Stimulated activated CD8-positive, alpha-beta memory T cell treated with anti-CD3 and anti-CD28 coated beads, Interleukin-7, amount 100 ng/mL, for 4 hours (primary cell): ENCODE measurements around the gene CPLX4.
"Not testable (repeated sequence)": the region's sequence is repeated elsewhere in the genome, so short reads cannot be mapped to it uniquely, and the experiment has no call there.

Source experiments
- DNase-seq, 2 donors: peaks; one replicate each; pipeline ENCODE4 v3.0.0-alpha.2; 2020; ENCODE audit warnings: low read depth in 2 of 2

Gene CPLX4

DNA sequence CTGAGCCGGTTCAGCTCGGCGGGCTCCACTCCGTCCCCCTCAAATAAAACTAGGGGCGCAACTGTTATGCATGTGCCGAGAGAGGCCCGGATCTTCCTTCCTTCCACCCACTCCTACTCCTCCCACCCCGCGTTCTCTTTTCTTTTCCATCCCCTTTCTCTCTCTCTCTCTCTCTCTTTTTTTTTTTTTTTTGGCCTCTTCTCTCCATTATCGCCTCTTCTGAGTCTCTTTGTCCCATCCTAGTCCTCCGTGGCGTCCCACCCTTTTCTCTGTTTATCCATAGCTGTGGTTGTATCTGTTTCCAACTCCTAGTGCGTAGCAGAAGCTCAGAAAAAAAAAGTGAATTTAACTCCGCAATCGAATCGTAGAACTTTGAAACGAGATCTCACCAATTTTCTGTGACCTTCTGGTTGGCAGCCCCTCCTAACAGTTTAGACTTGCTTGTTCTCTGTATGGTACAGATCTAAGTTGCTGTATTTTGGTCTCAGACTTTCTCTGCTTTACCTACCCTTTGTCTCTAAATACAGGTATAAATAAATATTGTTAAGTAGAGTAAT, 48.8 kb downstream of the CPLX4 start:
- DNase-seq = no peak

GRCh38 chr18:59268721-59269562, 49.5 kb downstream of the CPLX4 start:
- no peak for DNase-seq

GRCh38 chr18:59268127-59268720, 50.2 kb downstream of the CPLX4 start:
- no peak for DNase-seq

DNA sequence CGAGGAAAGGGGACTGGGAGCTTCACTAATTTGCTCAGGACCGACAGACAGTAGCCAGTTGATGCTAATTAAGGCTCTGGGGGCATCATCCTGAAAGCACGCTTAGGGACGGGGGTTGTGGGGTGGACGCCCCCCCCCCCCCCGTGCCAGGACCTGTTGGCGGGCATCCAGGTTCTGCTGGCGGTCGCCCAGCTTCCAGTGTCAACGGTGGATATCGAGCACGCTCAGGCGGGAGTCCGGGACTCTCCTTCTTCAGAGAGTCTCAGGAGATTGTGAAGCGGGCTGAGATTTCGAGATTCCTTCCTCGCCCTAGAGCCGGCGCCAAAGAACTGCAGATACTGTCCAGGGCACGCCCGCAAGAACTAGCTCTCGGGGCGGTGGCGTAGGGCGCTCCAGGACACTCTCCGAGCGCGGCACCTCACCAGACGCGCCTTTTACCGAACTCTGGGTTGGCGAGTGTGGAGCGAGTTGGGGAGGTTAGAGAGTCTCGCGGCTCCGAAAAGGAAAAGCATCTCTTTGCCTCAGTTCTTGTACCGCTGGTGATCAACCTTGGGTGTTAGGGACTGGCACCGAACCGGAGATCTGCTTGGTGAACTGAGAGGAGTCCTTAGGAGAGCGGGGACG, 50.8 kb downstream of the CPLX4 start:
- no peak for DNase-seq

DNA sequence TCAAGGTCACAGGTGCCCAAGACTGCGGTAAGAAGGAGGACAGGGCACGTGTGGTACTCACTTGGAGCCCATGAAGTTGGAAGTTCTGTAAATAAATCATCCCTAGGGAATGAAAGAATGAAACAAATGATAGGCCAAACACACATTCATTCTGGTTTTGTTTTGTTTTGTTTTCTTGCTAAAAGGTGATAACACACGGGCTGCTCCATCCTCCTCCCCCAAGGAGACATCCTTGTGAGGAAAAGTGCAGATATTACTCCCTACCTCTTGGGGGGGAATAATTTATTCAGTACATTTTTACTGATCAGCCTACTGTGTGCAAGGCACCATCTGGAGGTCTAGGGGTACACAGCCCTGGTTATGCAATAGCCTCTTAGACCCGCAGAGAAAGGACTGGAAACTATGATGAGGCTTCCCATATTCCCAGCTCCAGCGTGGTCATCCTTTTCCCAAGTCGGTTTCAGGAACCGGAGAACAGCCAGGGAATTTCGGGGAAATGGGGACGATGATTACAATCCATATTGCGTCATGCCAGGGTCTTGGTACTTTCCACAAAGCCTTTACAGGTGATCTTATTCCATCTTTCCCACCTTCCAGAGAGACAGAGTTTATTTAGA, 51.5 kb downstream of the CPLX4 start:
- DNase-seq = no peak

GRCh38 chr18:59266459-59266858, 52.0 kb downstream of the CPLX4 start:
- no peak for DNase-seq

- DNase-seq = no peak
These were observed 52.5 kb downstream of the CPLX4 start for GRCh38 chr18:59265974-59266369.

GRCh38 chr18:59265246-59265973, 53.0 kb downstream of the CPLX4 start:
- no peak for DNase-seq

- no peak for DNase-seq
These were observed 53.7 kb downstream of the CPLX4 start for GRCh38 chr18:59264651-59265245.

- DNase-seq = no peak
These were observed 54.3 kb downstream of the CPLX4 start for GRCh38 chr18:59264121-59264571.

DNA sequence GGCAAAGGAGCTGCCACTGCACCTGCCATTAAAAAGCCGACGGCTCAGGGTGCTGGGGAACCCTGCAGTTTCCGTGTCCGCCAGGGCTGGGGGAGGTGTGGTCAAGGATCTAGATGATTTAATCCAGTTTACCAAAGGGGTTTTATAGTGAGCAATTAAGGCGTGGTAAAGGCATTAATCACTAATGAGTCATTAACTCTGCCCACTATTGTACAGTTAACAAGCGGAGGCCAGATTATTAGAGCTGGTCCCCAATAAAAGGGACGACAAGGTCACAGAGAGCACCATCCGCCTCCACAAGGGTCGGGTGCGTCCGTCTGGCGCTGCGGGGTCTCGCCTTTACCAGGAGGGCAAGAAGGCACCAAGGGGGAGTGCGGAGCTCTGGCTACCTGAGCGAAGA, 54.8 kb downstream of the CPLX4 start:
- no peak for DNase-seq

DNA sequence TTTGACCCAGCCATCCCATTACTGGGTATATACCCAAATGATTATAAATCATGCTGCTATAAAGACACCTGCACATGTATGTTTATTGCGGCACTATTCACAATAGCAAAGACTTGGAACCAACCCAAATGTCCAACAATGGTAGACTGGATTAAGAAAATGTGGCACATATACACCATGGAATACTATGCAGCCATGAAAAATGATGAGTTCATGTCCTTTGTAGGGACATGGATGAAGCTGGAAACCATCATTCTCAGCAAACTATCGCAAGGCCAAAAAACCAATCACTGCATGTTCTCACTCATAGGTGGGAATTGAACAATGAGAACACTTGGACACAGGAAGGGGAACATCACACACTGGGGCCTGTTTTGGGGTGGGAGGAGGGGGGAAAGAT, 56.2 kb downstream of the CPLX4 start:
- not testable (repeated sequence) for DNase-seq

- DNase-seq = not testable (repeated sequence)
These were observed 56.6 kb downstream of the CPLX4 start for GRCh38 chr18:59261842-59262241.

DNA sequence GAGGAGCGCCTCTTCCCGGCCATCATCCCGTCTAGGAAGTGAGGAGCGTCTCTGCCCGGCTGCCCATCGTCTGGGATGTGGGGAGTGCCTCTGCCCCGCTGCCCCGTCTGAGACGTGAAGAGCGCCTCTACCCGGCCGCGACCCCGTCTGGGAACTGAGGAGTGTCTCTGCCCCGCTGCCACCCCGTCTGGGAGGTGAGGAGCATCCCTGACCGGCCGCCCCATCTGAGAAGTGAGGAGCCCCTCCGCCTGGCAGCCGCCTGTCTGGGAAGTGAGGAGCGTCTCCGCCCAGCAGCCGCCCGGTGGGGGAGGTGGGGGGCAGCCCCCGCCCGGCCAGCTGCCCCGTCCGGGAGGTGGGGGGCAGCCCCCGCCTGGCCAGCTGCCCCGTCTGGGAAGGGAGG, 63.0 kb downstream of the CPLX4 start:
- DNase-seq = not testable (repeated sequence)

DNA sequence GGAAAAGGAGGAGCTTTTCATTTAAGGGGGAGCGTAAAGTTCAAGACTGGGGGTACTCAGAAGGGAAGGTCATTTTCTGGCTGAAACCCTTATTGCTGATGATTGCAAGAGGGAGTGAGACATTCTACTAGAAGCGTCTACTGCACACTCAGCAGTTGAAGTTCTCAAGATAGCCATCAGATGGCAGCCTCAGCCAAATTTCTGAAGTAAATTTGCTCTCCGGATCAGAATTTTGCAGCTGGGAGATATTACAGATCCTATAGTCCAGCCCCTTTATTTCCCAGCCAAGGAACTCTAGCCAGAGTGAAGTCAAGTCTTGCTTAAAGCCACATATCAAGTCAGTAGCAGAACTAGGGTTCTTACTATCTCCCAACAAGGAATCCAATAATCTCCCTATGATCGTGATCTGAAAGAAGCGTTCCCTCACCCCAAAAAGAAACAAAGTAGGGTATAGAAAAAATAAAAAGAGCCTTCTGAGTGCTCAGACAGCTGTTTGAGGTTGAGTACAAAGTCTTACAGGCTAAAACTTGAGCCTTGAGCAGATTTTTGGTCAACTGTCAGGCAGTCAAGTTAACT, 69.2 kb downstream of the CPLX4 start:
- no peak for DNase-seq

GRCh38 chr18:59246796-59247195, 71.7 kb downstream of the CPLX4 start:
- DNase-seq = no peak
